Keratinocyte (primary cell): ENCODE measurements around the gene DPYD. TPM values are rescaled to one million over a fixed set of nuclear protein-coding genes. Genes with fewer than 3 reads are reported as not detected.

ENCODE experiments used
- DNase-seq: peaks from one replicate; pipeline ENCODE4 v3.0.0-alpha.2; 2011; ENCODE audit warnings: low read depth, missing footprints, low spot score
- FAIRE-seq: peaks from 2 replicates; lab custom pipeline; 2011; peaks lifted over from hg19 to GRCh38; lab: Jason Lieb, UNC
- H2AFZ ChIP-seq: 2 replicates; pipeline ENCODE4 v1.6.0; 2012; ENCODE audit warnings: low read length, control low read depth, inconsistent platforms; ENCODE audit not compliant: control insufficient read depth
- H3K27ac ChIP-seq: 2 replicates; pipeline ENCODE4 v1.5.1; 2011; ENCODE audit warnings: low read length; ENCODE audit not compliant: control insufficient read depth, insufficient read depth
- H3K27me3 ChIP-seq: 3 replicates; pipeline ENCODE4 v1.6.0; 2011; ENCODE audit warnings: low read length; ENCODE audit not compliant: control insufficient read depth, insufficient read depth; ENCODE audit errors: extremely low read depth
- H3K36me3 ChIP-seq, 2 experiments: 2 replicates in 1 of 2; 3 replicates in 1 of 2; pipeline ENCODE4 v1.5.1; 2011; ENCODE audit warnings: low read length in 2 of 2, mild to moderate bottlenecking in 1 of 2; ENCODE audit not compliant: control insufficient read depth in 2 of 2, insufficient read depth in 2 of 2; ENCODE audit errors: extremely low read depth in 1 of 2
- H3K4me1 ChIP-seq: 3 replicates; pipeline ENCODE4 v1.5.1; 2011; ENCODE audit warnings: low read length; ENCODE audit not compliant: control insufficient read depth, insufficient read depth; ENCODE audit errors: extremely low read depth
- H3K4me2 ChIP-seq: 3 replicates; pipeline ENCODE4 v1.6.0; 2011; ENCODE audit warnings: low read depth, low read length; ENCODE audit not compliant: control insufficient read depth, insufficient read depth; ENCODE audit errors: extremely low read depth
- H3K4me3 ChIP-seq, 3 experiments: fragments of 200-600 bp in 1 of 3; sonication (generic) in 1 of 3; 2 replicates in 2 of 3; 3 replicates in 1 of 3; pipeline ENCODE4 v1.5.1; 2011 to 2016; ENCODE audit warnings: low read length in 3 of 3, mild to moderate bottlenecking in 3 of 3, control low read depth in 2 of 3, inconsistent platforms in 1 of 3, low read depth in 1 of 3, mixed read lengths in 1 of 3, mixed run types in 1 of 3, moderate library complexity in 1 of 3; ENCODE audit not compliant: control insufficient read depth in 2 of 3, insufficient read depth in 2 of 3; ENCODE audit errors: extremely low read depth in 1 of 3
- H3K79me2 ChIP-seq: 2 replicates; pipeline ENCODE4 v1.6.0; 2012; ENCODE audit warnings: low read length; ENCODE audit not compliant: control insufficient read depth, insufficient read depth
- H3K9ac ChIP-seq: 3 replicates; pipeline ENCODE4 v1.6.0; 2011; ENCODE audit warnings: low read length; ENCODE audit not compliant: control insufficient read depth, insufficient read depth; ENCODE audit errors: extremely low read depth
- H3K9me1 ChIP-seq: 3 replicates; pipeline ENCODE4 v1.6.0; 2011; ENCODE audit warnings: low read length; ENCODE audit not compliant: control insufficient read depth, insufficient read depth; ENCODE audit errors: extremely low read depth
- H3K9me3 ChIP-seq: 2 replicates; pipeline ENCODE4 v1.5.1; 2012; ENCODE audit warnings: low read depth, low read length; ENCODE audit not compliant: control insufficient read depth
- H4K20me1 ChIP-seq: 3 replicates; pipeline ENCODE4 v1.6.0; 2011; ENCODE audit warnings: low read length; ENCODE audit not compliant: control insufficient read depth, insufficient read depth; ENCODE audit errors: extremely low read depth
- EZH2 ChIP-seq: IDR thresholded peaks from one replicate; pipeline ENCODE4 v1.6.1; 2012; ENCODE audit warnings: inconsistent platforms, mild to moderate bottlenecking, low read length, moderate library complexity
- dilution Hi-C: fragments of 300-500 bp; cut with MboI; formaldehyde crosslinking; loops from one replicate; pipeline ENCODE4 v1.7.0; 2020; ENCODE audit warnings: low sequenced_read_pairs; ENCODE audit not compliant: extremely low pct_ligation_motif_present
- polyA plus RNA-seq, 5 experiments: library from polyadenylated mRNA; depleted of rRNA in 3 of 5; stranded (reverse) in 3 of 5; stranded (forward) in 1 of 5; unstranded in 1 of 5; fragments of >200 nt; gene quantifications; 1 replicate in 1 of 5; 2 replicates in 3 of 5; 3 replicates in 1 of 5; pipeline versions ENCODE4 v1.2.1 to v1.2.3, GENCODE V29; 2011 to 2012; ENCODE audit warnings: missing spikeins in 2 of 5, low read depth in 1 of 5, low replicate concordance in 1 of 5
- TF ChIP-seq, protein P1 (sequence below), 3 experiments: IDR thresholded peaks in 1 of 3; conservative IDR thresholded peaks in 1 of 3; optimal IDR thresholded peaks in 1 of 3; 2 replicates in 2 of 3; 3 replicates in 1 of 3; pipeline versions ENCODE3 to v1.5.1; 2011; ENCODE audit warnings: low read length in 3 of 3, mild to moderate bottlenecking in 3 of 3, moderate library complexity in 2 of 3, control low read depth in 1 of 3, inconsistent platforms in 1 of 3; ENCODE audit not compliant: insufficient read depth in 2 of 3; ENCODE audit errors: extremely low read depth in 1 of 3

DPYD gene
- polyA plus RNA-seq, 1 donor (not counting 4 experiments of a cell fraction or from before 2014, with no cell fraction given) = 1.9 TPM

GRCh38 chr1:97796711-97797110 is 124.1 kb downstream of the DPYD start:
- Histone ChIP-seq H3K36me3 (no peaks in the 10 kb centered on the region), H3K9me1 (no peaks in the 10 kb centered on the region), H3K9ac (no peak overlapping the region), H3K4me1 (no peaks in the 10 kb centered on the region), H3K9me3 (no peaks in the 10 kb centered on the region), H3K79me2 (no peaks in the 10 kb centered on the region), H2AFZ (no peak overlapping the region), H3K27ac (no peak overlapping the region), H3K4me2 (no peak overlapping the region), H3K4me3 (no peak overlapping the region), H4K20me1 (no peaks in the 10 kb centered on the region), H3K27me3 (no peaks in the 10 kb centered on the region)
- FAIRE-seq (no peak), DNase-seq (no peak)
- TF ChIP-seq EZH2 = no peak
- TF ChIP-seq, protein P1, sequence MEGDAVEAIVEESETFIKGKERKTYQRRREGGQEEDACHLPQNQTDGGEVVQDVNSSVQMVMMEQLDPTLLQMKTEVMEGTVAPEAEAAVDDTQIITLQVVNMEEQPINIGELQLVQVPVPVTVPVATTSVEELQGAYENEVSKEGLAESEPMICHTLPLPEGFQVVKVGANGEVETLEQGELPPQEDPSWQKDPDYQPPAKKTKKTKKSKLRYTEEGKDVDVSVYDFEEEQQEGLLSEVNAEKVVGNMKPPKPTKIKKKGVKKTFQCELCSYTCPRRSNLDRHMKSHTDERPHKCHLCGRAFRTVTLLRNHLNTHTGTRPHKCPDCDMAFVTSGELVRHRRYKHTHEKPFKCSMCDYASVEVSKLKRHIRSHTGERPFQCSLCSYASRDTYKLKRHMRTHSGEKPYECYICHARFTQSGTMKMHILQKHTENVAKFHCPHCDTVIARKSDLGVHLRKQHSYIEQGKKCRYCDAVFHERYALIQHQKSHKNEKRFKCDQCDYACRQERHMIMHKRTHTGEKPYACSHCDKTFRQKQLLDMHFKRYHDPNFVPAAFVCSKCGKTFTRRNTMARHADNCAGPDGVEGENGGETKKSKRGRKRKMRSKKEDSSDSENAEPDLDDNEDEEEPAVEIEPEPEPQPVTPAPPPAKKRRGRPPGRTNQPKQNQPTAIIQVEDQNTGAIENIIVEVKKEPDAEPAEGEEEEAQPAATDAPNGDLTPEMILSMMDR (optimal IDR thresholded peaks at IDR 0.05 in 1 of 3, IDR thresholded peaks at IDR 0.05 in 1 of 3, conservative IDR thresholded peaks at IDR 0.05 in 1 of 3; ENCODE audit: extremely low read depth in 1 of 3, insufficient read depth in 2 of 3, low read length in 3 of 3) = no peak
- dilution Hi-C loops = no loop called here

GRCh38 chr1:97792655-97793054 is 128.2 kb downstream of the DPYD start:
- Histone ChIP-seq H4K20me1 (no peaks in the 10 kb centered on the region), H3K9me1 (no peaks in the 10 kb centered on the region), H3K9me3 (no peaks in the 10 kb centered on the region), H3K4me1 (no peaks in the 10 kb centered on the region), H3K27ac (no peak overlapping the region), H3K4me2 (no peak overlapping the region), H3K9ac (no peak overlapping the region), H2AFZ (no peak overlapping the region), H3K4me3 (no peak overlapping the region), H3K27me3 (no peaks in the 10 kb centered on the region), H3K36me3 (no peaks in the 10 kb centered on the region), H3K79me2 (no peaks in the 10 kb centered on the region)
- FAIRE-seq (no peak), DNase-seq (no peak)
- dilution Hi-C loops = no loop called here
- no peak for TF ChIP-seq EZH2
- TF ChIP-seq, protein P1 (optimal IDR thresholded peaks at IDR 0.05 in 1 of 3, IDR thresholded peaks at IDR 0.05 in 1 of 3, conservative IDR thresholded peaks at IDR 0.05 in 1 of 3; ENCODE audit: extremely low read depth in 1 of 3, insufficient read depth in 2 of 3, low read length in 3 of 3) = no peak
